GM18858 (cell line): ENCODE measurements around the gene ANKRD42.
"Not testable (repeated sequence)": the region's sequence is repeated elsewhere in the genome, so short reads cannot be mapped to it uniquely, and the experiment has no call there.

Experiments
- ATAC-seq: cut with Tn5 transposase; IDR thresholded peaks from one replicate; pipeline ENCODE4 v1.9.1; 2021; ENCODE audit not compliant: unreplicated experiment

ANKRD42 gene

GRCh38 chr11:83172551-83172950 is 21.0 kb upstream of the ANKRD42 start:
- ATAC-seq = no peak

- ATAC-seq = no peak
Measured at GRCh38 chr11:83174008-83174407, 19.5 kb upstream of the ANKRD42 start.

DNA sequence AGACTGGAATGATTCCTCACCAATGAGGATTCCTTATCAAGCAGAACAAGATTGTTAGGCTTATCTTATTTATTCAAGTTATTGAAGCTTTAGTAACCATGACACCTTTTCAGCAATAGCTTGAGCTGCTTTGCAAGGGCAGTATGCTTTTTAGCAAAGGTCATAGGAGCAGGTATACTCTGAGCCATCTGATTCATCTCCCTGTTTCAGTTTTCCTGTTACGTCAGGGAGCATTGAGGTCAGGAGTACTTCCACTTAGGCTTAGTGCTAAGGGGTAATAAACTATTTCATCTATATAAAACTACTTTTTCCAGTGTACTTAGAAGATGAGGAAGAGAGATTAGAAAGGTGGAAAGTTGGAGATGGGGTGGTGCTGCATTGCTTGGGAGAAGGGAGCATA is 17.7 kb upstream of the ANKRD42 start:
- ATAC-seq = no peak

DNA sequence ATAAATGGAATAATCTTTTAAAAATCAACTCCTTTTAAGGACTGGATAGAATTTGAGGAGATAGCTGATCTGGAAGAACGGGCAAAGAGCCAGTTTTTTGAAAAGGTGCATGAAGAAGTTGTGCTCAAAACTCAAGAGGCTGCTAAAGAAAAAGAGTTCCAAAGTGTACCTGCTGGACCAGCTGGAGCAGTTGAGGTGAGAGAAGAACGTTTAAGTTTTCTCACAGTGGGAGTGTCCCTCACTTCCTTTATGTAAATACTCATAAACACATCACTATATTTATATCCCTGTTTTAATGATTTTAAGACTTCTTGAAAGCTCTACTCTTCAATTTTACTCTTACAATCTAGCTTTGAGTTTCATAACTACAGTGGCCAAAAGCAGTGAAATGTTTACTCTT is 11.7 kb upstream of the ANKRD42 start:
- no peak for ATAC-seq

GRCh38 chr11:83185767-83186166 is 7.7 kb upstream of the ANKRD42 start:
- ATAC-seq = no peak

GRCh38 chr11:83187465-83187864 is 6.0 kb upstream of the ANKRD42 start:
- ATAC-seq = no peak

DNA sequence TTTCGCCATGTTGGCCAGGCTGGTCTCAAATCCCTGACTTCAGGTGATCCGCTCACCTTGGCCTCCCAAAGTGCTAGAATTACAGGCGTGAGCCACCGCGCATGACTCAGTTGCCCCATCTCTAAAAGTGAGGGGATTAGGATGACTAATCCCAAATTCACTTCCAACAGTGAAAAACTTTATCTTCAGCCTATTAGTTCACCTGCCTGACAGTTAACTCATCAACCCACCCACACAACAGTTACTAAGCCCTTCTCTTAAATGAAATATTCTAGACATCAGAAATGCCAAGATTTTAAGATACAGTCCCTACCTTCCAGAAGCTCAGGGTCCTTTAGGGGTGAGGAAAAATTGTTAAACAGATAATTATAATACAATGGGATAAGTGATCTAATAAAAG is 2.0 kb upstream of the ANKRD42 start:
- no peak for ATAC-seq

DNA sequence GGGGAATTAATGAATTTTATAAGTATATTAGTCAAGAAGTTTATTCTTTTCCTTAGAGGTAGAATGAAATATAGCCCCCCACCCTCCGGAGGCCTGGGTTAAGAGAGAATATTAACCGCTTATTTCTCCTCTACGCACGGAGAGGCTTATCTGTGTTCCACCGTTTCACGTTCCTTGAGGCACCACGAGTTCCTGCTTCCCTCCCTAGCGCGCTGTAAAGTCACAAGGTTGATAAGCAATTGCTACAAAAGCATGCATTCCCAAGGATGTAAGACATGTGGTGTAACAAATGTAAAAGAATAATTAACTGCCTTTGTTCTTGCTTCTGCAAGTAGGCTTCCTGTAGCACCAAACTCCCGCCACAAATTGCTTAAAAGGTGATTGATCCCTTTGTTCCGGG is 1.5 kb upstream of the ANKRD42 start:
- ATAC-seq = no peak

DNA sequence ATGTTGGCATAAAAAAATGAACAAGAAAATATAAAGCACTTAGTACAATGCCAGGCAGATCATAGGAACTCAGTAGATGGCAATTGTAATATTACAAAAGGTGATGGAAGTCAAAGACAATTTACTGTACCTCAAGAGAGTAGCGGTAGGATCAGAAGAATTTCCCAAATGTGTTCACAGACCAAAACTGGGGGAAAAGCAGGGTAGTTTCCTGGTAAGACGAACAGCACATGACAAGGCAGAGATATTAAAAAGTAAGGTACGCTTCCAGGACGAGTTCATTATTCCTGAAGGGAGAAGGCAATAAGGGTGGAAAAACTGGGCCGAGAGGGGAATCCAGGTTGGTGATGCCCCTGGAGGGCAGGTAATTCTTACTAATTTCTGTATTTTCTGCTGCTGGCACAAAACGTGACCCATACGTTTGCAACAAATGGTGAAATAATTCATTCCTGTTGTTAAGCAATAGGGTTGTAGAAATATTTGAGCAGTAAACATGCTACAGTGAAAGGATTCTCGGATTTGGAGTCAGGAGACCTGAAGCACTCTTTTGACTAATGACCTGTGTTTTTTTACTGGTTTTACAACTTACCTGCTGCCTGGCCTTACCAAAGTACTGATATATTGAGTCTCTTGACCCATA is 786 bp upstream of the ANKRD42 start:
- ATAC-seq = no peak

DNA sequence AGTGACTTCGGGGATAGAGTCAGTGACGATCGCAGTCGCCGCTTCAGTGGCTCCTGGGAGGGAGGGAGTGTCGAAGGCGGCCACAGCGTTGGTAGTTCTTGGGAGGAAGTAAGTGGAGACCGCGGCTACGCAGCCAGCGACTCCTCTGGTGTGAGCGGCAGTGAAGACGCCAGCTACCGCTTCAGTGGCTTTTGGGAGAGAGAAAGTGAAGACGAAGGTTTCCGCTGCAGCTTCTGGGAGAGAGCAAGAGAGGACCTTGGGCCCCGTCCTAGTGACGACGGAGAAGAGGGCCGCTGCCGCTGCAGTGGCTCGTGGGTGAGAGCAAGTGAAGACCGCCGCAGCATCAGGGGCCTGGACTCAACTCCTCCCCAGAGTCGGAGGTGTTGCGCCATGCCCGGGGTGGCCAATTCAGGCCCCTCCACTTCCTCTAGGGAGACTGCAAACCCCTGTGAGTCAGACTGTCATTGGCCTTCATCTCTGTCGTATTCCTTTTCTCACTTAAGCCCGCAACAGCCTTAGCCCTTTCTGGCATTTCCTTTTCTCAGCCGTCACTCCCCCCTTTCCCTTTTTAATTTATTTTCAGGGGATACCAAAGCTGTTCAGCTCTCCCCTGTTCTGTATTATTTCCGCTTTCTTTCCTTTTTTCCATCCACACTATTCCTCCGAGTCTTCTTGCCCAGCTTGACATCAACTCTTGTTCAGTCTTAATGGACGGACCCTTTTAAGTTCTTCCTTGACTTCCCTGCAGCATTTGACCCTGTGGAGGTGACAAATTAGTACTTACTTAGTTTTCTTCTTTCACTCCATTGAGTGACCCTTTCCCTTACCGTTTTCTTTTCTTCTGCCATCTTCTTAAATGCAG is 1.0 kb downstream of the ANKRD42 start:
- ATAC-seq = peak; percentile 33

DNA sequence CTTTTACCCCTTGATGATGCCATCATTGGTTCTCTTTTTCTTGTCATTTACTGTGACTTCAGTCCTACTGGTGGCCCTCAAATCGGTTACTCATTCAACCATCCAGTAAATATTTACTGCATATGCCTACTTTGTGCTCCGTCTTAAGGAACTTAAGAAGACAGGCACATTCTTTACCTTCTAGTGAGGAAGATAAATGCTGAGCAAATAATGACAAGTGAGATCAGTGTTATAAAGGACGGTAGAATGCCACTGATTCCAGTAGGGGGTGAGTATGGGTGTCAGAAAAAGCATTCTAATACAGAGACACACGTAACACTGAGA is 1.6 kb downstream of the ANKRD42 start:
- no peak for ATAC-seq

- no peak for ATAC-seq
Measured at GRCh38 chr11:83195649-83196048, 2.1 kb downstream of the ANKRD42 start.

- ATAC-seq = no peak
Measured at GRCh38 chr11:83200035-83200434, 6.5 kb downstream of the ANKRD42 start.

GRCh38 chr11:83205608-83206185 is 12.2 kb downstream of the ANKRD42 start:
- ATAC-seq = no peak

GRCh38 chr11:83206221-83206620 is 12.7 kb downstream of the ANKRD42 start:
- ATAC-seq = no peak

GRCh38 chr11:83206771-83207382 is 13.4 kb downstream of the ANKRD42 start:
- not testable (repeated sequence) for ATAC-seq

- no peak for ATAC-seq
Measured at GRCh38 chr11:83219095-83219494, 25.6 kb downstream of the ANKRD42 start.

DNA sequence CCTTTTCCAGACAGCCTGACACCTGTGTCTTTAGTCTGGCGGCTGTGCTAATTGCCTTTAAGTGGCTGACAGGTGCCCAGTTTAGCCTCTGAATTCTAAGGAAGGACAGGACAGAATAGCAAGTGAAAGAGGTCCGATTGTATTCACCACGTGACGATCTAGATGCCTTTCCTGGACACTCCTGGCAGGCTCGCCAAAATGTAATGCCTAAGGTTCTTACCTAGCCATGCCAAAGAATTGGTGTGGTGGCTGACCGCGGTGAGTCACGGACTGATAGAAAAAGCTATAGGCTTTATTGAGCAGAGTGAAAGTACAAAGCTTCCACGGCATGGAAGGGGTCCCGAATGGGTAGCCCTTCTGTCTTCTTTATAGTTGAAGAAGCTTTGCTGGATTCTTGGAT is 26.7 kb downstream of the ANKRD42 start:
- no peak for ATAC-seq

DNA sequence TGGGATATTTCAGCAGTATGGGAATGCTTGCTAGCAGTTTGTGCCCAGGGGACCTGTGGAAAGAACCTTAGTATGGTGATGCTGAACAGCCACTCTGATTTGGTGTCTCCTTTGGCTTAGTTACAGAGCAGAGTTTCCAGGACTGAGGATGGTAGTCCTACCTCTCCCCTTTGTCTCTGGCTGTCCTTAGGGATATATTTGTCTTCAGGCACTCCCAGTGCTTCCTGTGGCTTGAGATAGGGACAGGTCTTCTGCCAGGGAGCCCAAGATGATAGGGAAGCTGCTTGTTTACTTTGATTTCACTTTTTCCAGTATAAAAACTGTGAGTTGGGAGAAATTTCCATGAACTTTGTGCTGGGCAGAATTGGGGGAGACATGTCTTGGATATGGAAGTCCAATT is 28.2 kb downstream of the ANKRD42 start:
- ATAC-seq = no peak

DNA sequence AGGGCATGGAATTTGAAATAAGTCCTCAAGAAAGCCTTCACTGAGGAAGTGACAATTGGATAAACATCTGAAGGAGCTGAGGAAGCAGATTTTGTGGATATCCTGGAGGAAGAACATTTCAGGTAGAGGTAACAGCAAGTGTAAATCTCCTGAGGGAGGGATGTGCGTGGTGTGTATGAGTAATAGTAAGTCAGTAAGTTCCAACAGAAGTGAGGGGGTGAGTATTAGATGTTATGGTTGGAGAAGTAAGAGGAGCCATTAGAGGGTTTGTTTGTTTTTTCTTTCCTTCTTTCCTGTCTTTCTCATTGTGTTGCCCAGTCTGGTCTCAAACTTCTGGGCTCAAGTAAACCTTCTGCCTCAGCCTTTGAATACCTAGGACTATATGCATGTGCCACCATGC is 29.0 kb downstream of the ANKRD42 start:
- no peak for ATAC-seq

- ATAC-seq = no peak
Measured at GRCh38 chr11:83223457-83223856, 29.9 kb downstream of the ANKRD42 start.

DNA sequence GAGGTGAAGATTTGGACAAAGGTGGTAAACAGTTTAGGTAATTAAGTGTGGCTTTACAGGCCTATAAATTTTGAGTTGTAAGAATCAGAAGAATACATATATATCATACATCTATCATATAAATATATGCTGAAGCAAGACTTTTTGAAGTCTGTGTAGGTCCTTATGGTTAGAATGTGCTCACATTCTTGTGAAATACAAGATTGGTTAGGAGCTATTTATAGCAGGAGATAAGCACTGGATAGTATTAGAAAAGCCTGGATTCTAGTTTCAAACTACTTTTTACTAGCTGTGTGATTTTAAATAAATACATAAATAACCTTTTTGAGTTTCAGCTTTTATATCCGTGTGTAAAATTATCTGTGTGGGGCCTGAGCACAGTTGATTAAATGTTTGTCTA is 42.3 kb downstream of the ANKRD42 start:
- ATAC-seq = no peak
